IMR-90 (cell line): ENCODE measurements around the gene ICAM2.

Experiments
- CHD1 ChIP-seq: IDR thresholded peaks from 2 replicates; pipeline ENCODE4 v1.6.1; 2012; ENCODE audit warnings: low read depth, low read length, improper control_type of control experiment
- FOS ChIP-seq: fragments of 150-350 bp; IDR thresholded peaks from 2 replicates; pipeline ENCODE4 v1.6.1; 2016; ENCODE audit warnings: low read depth, low read length
- MAFK ChIP-seq: IDR thresholded peaks from 2 replicates; pipeline ENCODE4 v1.6.1; 2012; ENCODE audit warnings: low read depth, low read length, improper control_type of control experiment
- MAZ ChIP-seq: IDR thresholded peaks from 2 replicates; pipeline ENCODE4 v1.6.1; 2012; ENCODE audit warnings: low read depth, mild to moderate bottlenecking, low read length, improper control_type of control experiment, moderate library complexity, borderline replicate concordance
- MXI1 ChIP-seq: IDR thresholded peaks from 2 replicates; pipeline ENCODE4 v1.6.1; 2012; ENCODE audit warnings: low read depth, mild to moderate bottlenecking, low read length, moderate library complexity, borderline replicate concordance
- NFE2L2 ChIP-seq: fragments of 150-350 bp; IDR thresholded peaks from 2 replicates; pipeline ENCODE4 v1.6.1; 2016; ENCODE audit warnings: low read depth, mild to moderate bottlenecking, low read length
- POLR2A ChIP-seq: IDR thresholded peaks from 2 replicates; pipeline ENCODE4 v1.6.1; 2012; ENCODE audit warnings: mild to moderate bottlenecking, low read depth, low read length
- RAD21 ChIP-seq: IDR thresholded peaks from 2 replicates; pipeline ENCODE4 v1.6.1; 2012; ENCODE audit warnings: low read length, improper control_type of control experiment
- RCOR1 ChIP-seq: IDR thresholded peaks from 2 replicates; pipeline ENCODE4 v1.6.1; 2012; ENCODE audit warnings: mild to moderate bottlenecking, low read length, improper control_type of control experiment; ENCODE audit not compliant: insufficient replicate concordance
- RFX5 ChIP-seq: IDR thresholded peaks from 2 replicates; pipeline ENCODE4 v1.8.0; 2012; ENCODE audit warnings: low read depth, mild to moderate bottlenecking, low read length, moderate library complexity
- SMC3 ChIP-seq: fragments of 150-350 bp; IDR thresholded peaks from 2 replicates; pipeline ENCODE4 v1.6.1; 2016; ENCODE audit warnings: low read depth, mild to moderate bottlenecking, antibody characterized with exemption, low read length, moderate library complexity
- USF2 ChIP-seq: fragments of 150-350 bp; IDR thresholded peaks from 2 replicates; pipeline ENCODE4 v1.6.1; 2017; ENCODE audit warnings: mild to moderate bottlenecking, antibody characterized with exemption, low read length, low read depth
- TF ChIP-seq, protein P1 (sequence below): conservative IDR thresholded peaks from 2 replicates; pipeline ENCODE4 v1.5.1; 2012; ENCODE audit warnings: mild to moderate bottlenecking, low read depth, low read length, improper control_type of control experiment
- TF ChIP-seq, protein P2 (sequence below): fragments of 150-350 bp; IDR thresholded peaks from 2 replicates; pipeline ENCODE4 v1.6.1; 2016; ENCODE audit warnings: low read depth, mild to moderate bottlenecking, low read length, moderate library complexity, borderline replicate concordance

DNA sequence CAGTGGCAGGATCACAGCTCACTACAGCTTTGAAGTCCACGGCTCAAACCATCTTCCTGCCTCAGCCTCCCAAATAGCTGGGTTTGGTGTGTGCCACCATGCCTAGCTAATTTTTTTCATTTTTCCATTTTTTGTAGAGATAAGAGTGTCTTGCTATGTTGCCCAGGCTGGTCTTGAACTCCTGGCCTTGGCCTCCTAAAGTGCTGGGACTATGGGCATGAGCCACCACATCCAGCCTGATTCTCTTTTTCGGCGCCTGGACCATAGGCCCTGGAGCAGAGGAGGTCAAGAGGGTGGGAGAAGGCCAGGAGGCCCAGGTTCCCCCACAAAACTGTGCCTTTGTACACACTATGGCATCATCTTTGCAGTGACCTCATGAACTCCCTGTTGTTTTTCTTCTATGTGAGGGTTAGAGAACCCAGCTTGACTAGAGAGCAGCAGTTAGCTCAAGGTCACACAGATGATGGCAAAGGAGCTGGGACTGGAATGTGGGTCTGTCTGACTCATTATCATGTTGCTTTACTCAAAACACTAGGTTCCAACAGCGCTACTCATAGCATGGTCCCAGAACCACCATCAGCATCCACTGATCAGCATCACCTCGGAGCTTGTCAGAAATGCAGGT lies 64.0 kb downstream of the ICAM2 start:
- TF ChIP-seq, protein P1, sequence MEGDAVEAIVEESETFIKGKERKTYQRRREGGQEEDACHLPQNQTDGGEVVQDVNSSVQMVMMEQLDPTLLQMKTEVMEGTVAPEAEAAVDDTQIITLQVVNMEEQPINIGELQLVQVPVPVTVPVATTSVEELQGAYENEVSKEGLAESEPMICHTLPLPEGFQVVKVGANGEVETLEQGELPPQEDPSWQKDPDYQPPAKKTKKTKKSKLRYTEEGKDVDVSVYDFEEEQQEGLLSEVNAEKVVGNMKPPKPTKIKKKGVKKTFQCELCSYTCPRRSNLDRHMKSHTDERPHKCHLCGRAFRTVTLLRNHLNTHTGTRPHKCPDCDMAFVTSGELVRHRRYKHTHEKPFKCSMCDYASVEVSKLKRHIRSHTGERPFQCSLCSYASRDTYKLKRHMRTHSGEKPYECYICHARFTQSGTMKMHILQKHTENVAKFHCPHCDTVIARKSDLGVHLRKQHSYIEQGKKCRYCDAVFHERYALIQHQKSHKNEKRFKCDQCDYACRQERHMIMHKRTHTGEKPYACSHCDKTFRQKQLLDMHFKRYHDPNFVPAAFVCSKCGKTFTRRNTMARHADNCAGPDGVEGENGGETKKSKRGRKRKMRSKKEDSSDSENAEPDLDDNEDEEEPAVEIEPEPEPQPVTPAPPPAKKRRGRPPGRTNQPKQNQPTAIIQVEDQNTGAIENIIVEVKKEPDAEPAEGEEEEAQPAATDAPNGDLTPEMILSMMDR = no peak
- 0 out of 2 replicates have a peak, but pooled peaks have one; percentile 27 for TF ChIP-seq FOS
- TF ChIP-seq MAZ = no peak
- TF ChIP-seq POLR2A = no peak
- TF ChIP-seq CHD1 = no peak
- TF ChIP-seq RCOR1 = peak; percentile 24
- no peak for TF ChIP-seq USF2
- no peak for TF ChIP-seq NFE2L2
- TF ChIP-seq MAFK = no peak
- no peak for TF ChIP-seq MXI1
- TF ChIP-seq SMC3 = no peak
- TF ChIP-seq, protein P2, sequence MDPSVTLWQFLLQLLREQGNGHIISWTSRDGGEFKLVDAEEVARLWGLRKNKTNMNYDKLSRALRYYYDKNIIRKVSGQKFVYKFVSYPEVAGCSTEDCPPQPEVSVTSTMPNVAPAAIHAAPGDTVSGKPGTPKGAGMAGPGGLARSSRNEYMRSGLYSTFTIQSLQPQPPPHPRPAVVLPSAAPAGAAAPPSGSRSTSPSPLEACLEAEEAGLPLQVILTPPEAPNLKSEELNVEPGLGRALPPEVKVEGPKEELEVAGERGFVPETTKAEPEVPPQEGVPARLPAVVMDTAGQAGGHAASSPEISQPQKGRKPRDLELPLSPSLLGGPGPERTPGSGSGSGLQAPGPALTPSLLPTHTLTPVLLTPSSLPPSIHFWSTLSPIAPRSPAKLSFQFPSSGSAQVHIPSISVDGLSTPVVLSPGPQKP = no peak
- no peak for TF ChIP-seq RAD21
- TF ChIP-seq RFX5 = no peak
